Upper lobe of left lung (tissue), 6 donors: ENCODE data around the gene OR2T27. TPM values are rescaled to one million over a fixed set of nuclear protein-coding genes. Genes with fewer than 3 reads are reported as not detected.

Source experiments
- ATAC-seq, 2 donors: fragments of 200-7000 bp; cut with Tn5 transposase; one replicate each; pipeline ENCODE4 v1.9.1; 2022; ENCODE audit warnings: mild to moderate bottlenecking in 2 of 2, moderate library complexity in 2 of 2; ENCODE audit not compliant: low FRiP score in 2 of 2
- DNase-seq, 2 donors: peaks; one replicate each; pipeline ENCODE4 v3.0.0-alpha.2; 2019 to 2020
- H3K27ac ChIP-seq, 4 donors: fragments of 200-600 bp; sonication (generic); one replicate each; pipeline ENCODE4 v1.5.1; 2016 to 2019
- H3K27me3 ChIP-seq, 4 donors: fragments of 200-600 bp; sonication (generic); one replicate each; pipeline ENCODE4 v1.5.1; 2017 to 2019
- H3K36me3 ChIP-seq, 4 donors: fragments of 200-600 bp; sonication (generic); one replicate each; pipeline ENCODE4 v1.5.1; 2016 to 2019
- H3K4me1 ChIP-seq, 4 donors: fragments of 200-600 bp; sonication (generic); one replicate each; pipeline ENCODE4 v1.5.1; 2018 to 2019
- H3K4me3 ChIP-seq, 4 donors: fragments of 200-600 bp; sonication (generic); one replicate each; pipeline ENCODE4 v1.5.1; 2017 to 2019; ENCODE audit warnings: mild to moderate bottlenecking in 2 of 4, moderate library complexity in 1 of 4
- H3K9me3 ChIP-seq, 4 donors: fragments of 200-600 bp; sonication (generic); one replicate each; pipeline ENCODE4 v1.5.1; 2018 to 2019
- EP300 ChIP-seq, 4 donors: sonication (generic); formaldehyde crosslinking; IDR thresholded peaks; one replicate each; pipeline ENCODE4 v1.5.1; 2017; ENCODE audit warnings: antibody characterized with exemption in 4 of 4, control low read depth in 2 of 4
- POLR2A ChIP-seq, 4 donors: fragments of 450-650 bp; IDR thresholded peaks; one replicate each; pipeline ENCODE4 v1.5.1; 2016 to 2017; ENCODE audit warnings: antibody characterized with exemption in 4 of 4, mild to moderate bottlenecking in 2 of 4
- POLR2AphosphoS5 ChIP-seq, 2 donors: sonication (generic); formaldehyde crosslinking; IDR thresholded peaks; one replicate each; pipeline ENCODE4 v1.5.1; 2017; ENCODE audit warnings: antibody characterized with exemption in 2 of 2
- WGBS, 2 donors: methylation state at CpG; one replicate each; pipeline ENCODE4 v1.1.5; 2017 to 2018; 5-methylcytosine and 5-hydroxymethylcytosine counted together
- total RNA-seq, 6 donors: library from RNA; depleted of rRNA in 4 of 6; stranded (reverse); fragments of >200 nt in 4 of 6; gene quantifications; one replicate each; pipeline versions ENCODE4 v1.1.0 to v1.2.1, GENCODE V29; 2016 to 2021
- TF ChIP-seq, protein P1 (sequence below), 6 experiments: fragments of 450-650 bp in 4 of 6; fragments of 200-600 bp in 2 of 6; sonication (generic) in 2 of 6; IDR thresholded peaks; one replicate each; pipeline ENCODE4 v1.5.1; 2016 to 2019; ENCODE audit warnings: antibody characterized with exemption in 6 of 6
- donor health status: DM: no; HTN: no; CAD: no; lungs with moderate emphysema.
- donor health status: DM: no; HTN: yes; CAD: no; lungs with severe emphysema.

OR2T27 gene
- total RNA-seq, 6 donors from 2014 or later: not detected

DNA sequence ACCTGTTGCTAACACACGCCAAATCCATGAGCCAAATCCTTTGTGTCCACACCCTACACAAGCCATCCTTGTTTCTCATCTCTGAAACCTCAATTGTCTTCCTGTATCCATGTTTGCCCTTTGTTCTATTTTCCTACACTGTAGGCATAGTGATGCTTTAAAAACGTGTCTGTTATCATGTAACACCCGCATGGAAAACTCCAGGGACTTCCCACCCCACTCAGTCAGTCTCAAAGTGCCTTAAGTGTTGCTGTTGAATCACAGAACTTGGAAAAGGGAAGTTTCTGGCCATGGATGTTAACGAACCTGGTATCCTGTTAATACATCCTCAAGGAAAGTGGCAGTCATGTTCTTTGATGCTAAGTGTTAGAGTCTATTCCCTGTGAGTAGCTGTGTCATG lies 30.2 kb downstream of the OR2T27 start:
- 62 to 70% methylated on average over 3 to 4 of the region's 4 CpGs for WGBS, 2 donors
- Histone ChIP-seq H3K36me3 (no peaks in the 10 kb centered on the region), H3K4me3 (no peak overlapping the region), H3K27me3 (no peaks in the 10 kb centered on the region), H3K27ac (no peak overlapping the region), H3K9me3 (no peaks in the 10 kb centered on the region), H3K4me1 (no peaks in the 10 kb centered on the region)
- TF ChIP-seq POLR2A (IDR thresholded peaks at IDR 0.05): no peak
- TF ChIP-seq, protein P1, sequence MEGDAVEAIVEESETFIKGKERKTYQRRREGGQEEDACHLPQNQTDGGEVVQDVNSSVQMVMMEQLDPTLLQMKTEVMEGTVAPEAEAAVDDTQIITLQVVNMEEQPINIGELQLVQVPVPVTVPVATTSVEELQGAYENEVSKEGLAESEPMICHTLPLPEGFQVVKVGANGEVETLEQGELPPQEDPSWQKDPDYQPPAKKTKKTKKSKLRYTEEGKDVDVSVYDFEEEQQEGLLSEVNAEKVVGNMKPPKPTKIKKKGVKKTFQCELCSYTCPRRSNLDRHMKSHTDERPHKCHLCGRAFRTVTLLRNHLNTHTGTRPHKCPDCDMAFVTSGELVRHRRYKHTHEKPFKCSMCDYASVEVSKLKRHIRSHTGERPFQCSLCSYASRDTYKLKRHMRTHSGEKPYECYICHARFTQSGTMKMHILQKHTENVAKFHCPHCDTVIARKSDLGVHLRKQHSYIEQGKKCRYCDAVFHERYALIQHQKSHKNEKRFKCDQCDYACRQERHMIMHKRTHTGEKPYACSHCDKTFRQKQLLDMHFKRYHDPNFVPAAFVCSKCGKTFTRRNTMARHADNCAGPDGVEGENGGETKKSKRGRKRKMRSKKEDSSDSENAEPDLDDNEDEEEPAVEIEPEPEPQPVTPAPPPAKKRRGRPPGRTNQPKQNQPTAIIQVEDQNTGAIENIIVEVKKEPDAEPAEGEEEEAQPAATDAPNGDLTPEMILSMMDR (IDR thresholded peaks at IDR 0.05): no peak
- DNase-seq: no peak
- no peak for ATAC-seq

DNA sequence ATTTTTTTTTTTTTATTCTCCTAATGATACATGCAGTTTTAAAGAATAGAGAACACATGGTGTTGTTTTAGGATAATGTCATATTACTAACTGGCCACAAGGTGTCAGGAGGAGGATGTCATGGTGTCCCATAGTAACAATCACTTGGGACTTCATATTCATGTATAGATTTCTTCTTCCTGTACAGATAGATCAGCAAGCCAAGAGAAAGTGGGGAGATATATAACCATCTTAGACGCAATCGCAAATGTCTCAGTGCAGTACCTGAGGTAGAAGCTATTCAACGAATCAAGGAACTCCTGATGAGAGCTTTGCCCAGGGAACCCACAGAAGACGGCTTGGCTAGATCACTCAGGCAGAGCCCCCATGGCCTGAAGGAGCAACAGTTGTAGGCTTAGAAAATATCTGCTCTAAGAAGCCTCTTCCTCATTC lies 32.7 kb downstream of the OR2T27 start:
- ATAC-seq (peak; percentile 53 to 70), DNase-seq (no peak)
- no peaks in the 10 kb centered on the region for H3K9me3 ChIP-seq
- no peaks in the 10 kb centered on the region for H3K36me3 ChIP-seq
- no peak overlapping the region for H3K4me3 ChIP-seq
- H3K4me1 ChIP-seq: no peaks in the 10 kb centered on the region
- no peaks in the 10 kb centered on the region for H3K27me3 ChIP-seq
- WGBS, 2 donors: 62 to 83% methylated on average over 2 to 4 of the region's 4 CpGs
- no peak overlapping the region for H3K27ac ChIP-seq
- no peak for TF ChIP-seq POLR2AphosphoS5 (IDR thresholded peaks at IDR 0.05)
- TF ChIP-seq, protein P1 (IDR thresholded peaks at IDR 0.05): peak; percentile 28 to 68 (median 36)

DNA sequence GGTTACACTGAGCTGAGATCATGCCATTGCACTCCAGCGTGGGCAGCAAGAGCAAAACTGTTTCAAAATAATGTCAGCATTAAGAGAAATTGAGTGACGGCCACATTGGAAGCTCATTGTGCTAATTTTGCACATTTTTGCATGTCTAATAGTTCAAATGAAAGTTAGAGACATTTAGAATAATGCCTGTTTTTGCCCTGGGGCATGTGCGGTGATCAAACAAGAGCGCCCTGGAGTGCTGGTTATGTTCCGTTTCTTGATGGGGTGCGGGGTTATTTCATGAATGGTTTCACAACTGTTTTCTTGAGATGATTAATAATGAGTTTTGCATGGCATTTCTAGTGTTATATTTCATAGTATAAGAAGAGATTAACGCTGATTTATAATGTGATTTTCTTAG lies 33.6 kb downstream of the OR2T27 start:
- H3K9me3 ChIP-seq: no peaks in the 10 kb centered on the region
- no peak overlapping the region for H3K27ac ChIP-seq
- H3K36me3 ChIP-seq: no peaks in the 10 kb centered on the region
- no peak overlapping the region for H3K4me3 ChIP-seq
- WGBS, 2 donors: 66 to 67% methylated on average over 7 of the region's 7 CpGs
- ATAC-seq: no peak
- DNase-seq: no peak
- no peak for TF ChIP-seq EP300 (IDR thresholded peaks at IDR 0.05)
- no peak for TF ChIP-seq POLR2AphosphoS5 (IDR thresholded peaks at IDR 0.05)
- TF ChIP-seq, protein P1 (IDR thresholded peaks at IDR 0.05): no peak
- TF ChIP-seq POLR2A (IDR thresholded peaks at IDR 0.05): no peak
- no peaks in the 10 kb centered on the region for H3K27me3 ChIP-seq
- no peaks in the 10 kb centered on the region for H3K4me1 ChIP-seq

DNA sequence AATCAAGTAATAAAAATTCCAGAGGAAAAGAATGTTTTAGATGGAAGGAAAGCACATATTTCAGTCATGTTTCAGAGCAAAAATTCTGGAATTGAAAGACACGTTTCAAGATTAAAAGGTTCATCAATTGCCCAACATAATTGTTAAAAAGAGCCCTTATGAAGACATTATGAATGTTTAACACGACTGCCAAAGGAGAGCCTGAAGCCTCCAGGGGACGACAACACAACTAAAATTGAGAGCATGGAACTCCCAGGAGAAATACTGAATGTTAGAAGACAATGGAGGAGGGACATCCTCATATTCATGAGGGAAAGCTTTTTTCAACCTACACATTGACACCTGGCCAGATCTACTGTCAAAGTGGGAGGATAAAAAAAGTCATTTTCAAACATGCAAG lies 36.5 kb downstream of the OR2T27 start:
- H3K27me3 ChIP-seq: no peaks in the 10 kb centered on the region
- H3K9me3 ChIP-seq: no peaks in the 10 kb centered on the region
- TF ChIP-seq, protein P1 (IDR thresholded peaks at IDR 0.05): peak; percentile 16 to 49 (median 46)
- TF ChIP-seq POLR2A (IDR thresholded peaks at IDR 0.05) (no peak), POLR2AphosphoS5 (IDR thresholded peaks at IDR 0.05) (no peak)
- no peak overlapping the region for H3K4me3 ChIP-seq
- no peak overlapping the region for H3K27ac ChIP-seq
- no peaks in the 10 kb centered on the region for H3K36me3 ChIP-seq
- no peaks in the 10 kb centered on the region for H3K4me1 ChIP-seq
- ATAC-seq (peak in 1 of 2 donors; percentile 58), DNase-seq (peak in 1 of 2 donors; percentile 50)
- 4 to 10% methylated on average over 3 of the region's 3 CpGs for WGBS, 2 donors

DNA sequence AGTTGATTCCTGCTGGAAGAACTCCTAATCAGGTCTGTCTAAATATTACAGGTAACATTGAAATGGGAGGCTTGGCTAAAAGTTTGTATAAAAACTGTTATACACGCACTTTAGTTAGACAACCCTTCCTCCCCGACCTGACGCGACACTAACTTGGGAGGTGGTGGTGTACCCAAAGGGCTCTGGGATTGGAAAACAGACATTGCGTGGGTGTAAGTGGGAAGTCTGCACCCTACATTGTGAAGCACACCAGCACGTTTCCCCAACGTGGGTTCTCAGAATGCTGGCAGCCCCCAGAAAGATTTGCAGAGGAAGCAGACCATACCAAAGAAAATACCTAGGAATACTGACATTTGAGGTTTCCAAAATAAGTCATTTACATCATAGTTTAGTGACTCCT lies 37.2 kb downstream of the OR2T27 start:
- Histone ChIP-seq H3K27me3 (no peaks in the 10 kb centered on the region), H3K36me3 (no peaks in the 10 kb centered on the region), H3K27ac (no peak overlapping the region), H3K4me3 (no peak overlapping the region), H3K4me1 (no peaks in the 10 kb centered on the region), H3K9me3 (no peaks in the 10 kb centered on the region)
- DNase-seq: no peak
- no peak for ATAC-seq
- WGBS, 2 donors: 69 to 71% methylated on average over 4 to 7 of the region's 7 CpGs
- TF ChIP-seq, protein P1 (IDR thresholded peaks at IDR 0.05): no peak
- TF ChIP-seq POLR2A (IDR thresholded peaks at IDR 0.05) (no peak), POLR2AphosphoS5 (IDR thresholded peaks at IDR 0.05) (no peak), EP300 (IDR thresholded peaks at IDR 0.05) (no peak)
